ENCODE results near the gene GP5. TPM values are rescaled to one million over a fixed set of nuclear protein-coding genes. Genes with fewer than 3 reads are reported as not detected.

Gene GP5
- total RNA-seq, 1 experiment from 2014 or later, result 0.21 TPM

- no peak overlapping the region for H3K4me3 Mint-ChIP-seq (ENCODE audit: low read depth, unreplicated experiment)
- H3K27ac Mint-ChIP-seq (ENCODE audit: unreplicated experiment), result no peak overlapping the region
- no peaks in the 10 kb centered on the region for H3K36me3 Mint-ChIP-seq (ENCODE audit: insufficient read depth, unreplicated experiment)
- TF ChIP-seq, protein P1, sequence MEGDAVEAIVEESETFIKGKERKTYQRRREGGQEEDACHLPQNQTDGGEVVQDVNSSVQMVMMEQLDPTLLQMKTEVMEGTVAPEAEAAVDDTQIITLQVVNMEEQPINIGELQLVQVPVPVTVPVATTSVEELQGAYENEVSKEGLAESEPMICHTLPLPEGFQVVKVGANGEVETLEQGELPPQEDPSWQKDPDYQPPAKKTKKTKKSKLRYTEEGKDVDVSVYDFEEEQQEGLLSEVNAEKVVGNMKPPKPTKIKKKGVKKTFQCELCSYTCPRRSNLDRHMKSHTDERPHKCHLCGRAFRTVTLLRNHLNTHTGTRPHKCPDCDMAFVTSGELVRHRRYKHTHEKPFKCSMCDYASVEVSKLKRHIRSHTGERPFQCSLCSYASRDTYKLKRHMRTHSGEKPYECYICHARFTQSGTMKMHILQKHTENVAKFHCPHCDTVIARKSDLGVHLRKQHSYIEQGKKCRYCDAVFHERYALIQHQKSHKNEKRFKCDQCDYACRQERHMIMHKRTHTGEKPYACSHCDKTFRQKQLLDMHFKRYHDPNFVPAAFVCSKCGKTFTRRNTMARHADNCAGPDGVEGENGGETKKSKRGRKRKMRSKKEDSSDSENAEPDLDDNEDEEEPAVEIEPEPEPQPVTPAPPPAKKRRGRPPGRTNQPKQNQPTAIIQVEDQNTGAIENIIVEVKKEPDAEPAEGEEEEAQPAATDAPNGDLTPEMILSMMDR (IDR thresholded peaks at IDR 0.05; ENCODE audit: unreplicated experiment), result no peak
- H3K9me3 Mint-ChIP-seq (ENCODE audit: low read depth, unreplicated experiment), result no peaks in the 10 kb centered on the region
- peaks cover 12% of the 10 kb centered on the region for H3K4me1 Mint-ChIP-seq (ENCODE audit: low read depth, unreplicated experiment)
- intact Hi-C loops (cut with micrococcal nuclease; ENCODE audit: unreplicated experiment), result no loop called here
- DNase-seq, result no peak
- CTCF ChIA-PET, result no interaction called here
- no TSS peak for BruUV-seq (replicated peaks)
- H3K27me3 Mint-ChIP-seq (ENCODE audit: unreplicated experiment), result peaks cover 94% of the 10 kb centered on the region
These were observed 33.0 kb downstream of the GP5 start for GRCh38 chr3:194365978-194366490.

GRCh38 chr3:194365526-194365925 lies 33.5 kb downstream of the GP5 start:
- Mint-ChIP-seq H3K4me1 (ENCODE audit: low read depth, unreplicated experiment) (peaks cover 12% of the 10 kb centered on the region), H3K27ac (ENCODE audit: unreplicated experiment) (no peak overlapping the region), H3K4me3 (ENCODE audit: low read depth, unreplicated experiment) (no peak overlapping the region), H3K9me3 (ENCODE audit: low read depth, unreplicated experiment) (no peaks in the 10 kb centered on the region), H3K36me3 (ENCODE audit: insufficient read depth, unreplicated experiment) (no peaks in the 10 kb centered on the region), H3K27me3 (ENCODE audit: unreplicated experiment) (peaks cover 94% of the 10 kb centered on the region)
- intact Hi-C loops (cut with micrococcal nuclease; ENCODE audit: unreplicated experiment), result no loop called here
- TF ChIP-seq, protein P1 (IDR thresholded peaks at IDR 0.05; ENCODE audit: unreplicated experiment), result no peak
- BruUV-seq (replicated peaks), result no TSS peak
- no peak for DNase-seq
- CTCF ChIA-PET, result no interaction called here

DNA sequence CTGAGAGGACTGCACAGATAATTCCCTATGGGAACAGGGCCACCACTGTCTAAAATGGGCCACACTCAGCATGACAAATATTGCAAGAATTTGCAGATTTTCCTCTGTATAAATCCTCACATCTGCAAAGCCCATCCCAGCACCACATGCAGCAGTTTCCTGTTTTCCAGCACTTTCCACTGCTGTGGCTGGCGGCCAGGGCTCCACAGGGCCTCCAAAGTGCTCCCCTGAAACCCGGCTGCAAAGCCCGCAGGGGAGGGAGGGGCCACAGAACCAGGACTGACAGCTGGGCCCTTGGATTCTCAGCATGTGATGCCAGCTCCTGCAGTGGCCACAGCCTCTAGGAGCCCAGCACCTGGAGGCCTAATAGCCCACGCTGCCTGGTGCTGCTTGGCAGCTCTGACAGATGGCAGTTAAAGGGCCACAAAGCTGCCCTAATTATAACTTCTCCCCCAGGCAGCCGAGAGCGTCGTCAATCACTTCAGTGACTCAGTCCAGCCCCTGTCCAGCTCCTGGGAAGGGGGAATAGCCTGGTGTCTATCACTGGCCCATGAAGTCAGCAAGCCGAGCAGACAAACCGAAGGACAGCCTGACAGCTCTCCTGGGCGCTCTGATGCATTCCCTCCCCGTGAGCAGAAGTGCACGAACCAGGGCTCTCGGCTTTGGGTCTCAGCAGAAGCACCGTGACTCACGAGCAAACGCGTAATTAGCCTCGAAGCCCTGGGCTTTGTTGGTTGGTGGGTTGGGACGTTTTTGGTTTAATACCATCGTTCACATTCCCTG lies 34.2 kb downstream of the GP5 start:
- no peak for DNase-seq

DNA sequence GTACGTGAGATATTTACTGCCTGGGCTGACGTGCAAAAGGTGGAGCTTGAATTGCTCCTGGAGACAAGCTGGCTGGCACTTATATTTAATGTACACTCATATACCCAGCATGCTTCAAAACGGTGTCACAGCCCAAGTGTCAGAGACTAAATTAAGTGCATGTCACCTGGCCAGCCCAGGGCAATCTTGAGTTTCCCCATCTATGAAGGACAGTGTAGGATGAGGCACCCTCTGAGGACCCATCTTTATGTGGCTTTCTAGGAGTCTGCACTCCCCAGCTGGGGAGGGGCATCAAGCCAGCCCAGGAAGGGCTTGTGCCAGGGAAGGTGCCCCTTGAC lies 34.8 kb downstream of the GP5 start:
- BruUV-seq (replicated peaks), result no TSS peak
- H3K36me3 Mint-ChIP-seq (ENCODE audit: insufficient read depth, unreplicated experiment), result no peaks in the 10 kb centered on the region
- no peak overlapping the region for H3K27ac Mint-ChIP-seq (ENCODE audit: unreplicated experiment)
- TF ChIP-seq, protein P1 (IDR thresholded peaks at IDR 0.05; ENCODE audit: unreplicated experiment), result no peak
- peaks cover 3% of the 10 kb centered on the region for H3K4me1 Mint-ChIP-seq (ENCODE audit: low read depth, unreplicated experiment)
- intact Hi-C loops (cut with micrococcal nuclease; ENCODE audit: unreplicated experiment), result no loop called here
- peaks cover 94% of the 10 kb centered on the region for H3K27me3 Mint-ChIP-seq (ENCODE audit: unreplicated experiment)
- H3K9me3 Mint-ChIP-seq (ENCODE audit: low read depth, unreplicated experiment), result no peaks in the 10 kb centered on the region
- CTCF ChIA-PET, result no interaction called here
- no peak overlapping the region for H3K4me3 Mint-ChIP-seq (ENCODE audit: low read depth, unreplicated experiment)
- no peak for DNase-seq

More for the DNA sequence above, 34.2 kb downstream of the GP5 start:
- Mint-ChIP-seq H3K36me3 (ENCODE audit: insufficient read depth, unreplicated experiment) (no peaks in the 10 kb centered on the region), H3K27ac (ENCODE audit: unreplicated experiment) (no peak overlapping the region), H3K4me3 (ENCODE audit: low read depth, unreplicated experiment) (no peak overlapping the region), H3K4me1 (ENCODE audit: low read depth, unreplicated experiment) (peaks cover 8% of the 10 kb centered on the region), H3K9me3 (ENCODE audit: low read depth, unreplicated experiment) (no peaks in the 10 kb centered on the region), H3K27me3 (ENCODE audit: unreplicated experiment) (peaks cover 94% of the 10 kb centered on the region)
- CTCF ChIA-PET, result no interaction called here
- intact Hi-C loops (cut with micrococcal nuclease; ENCODE audit: unreplicated experiment), result no loop called here
- TF ChIP-seq, protein P1 (IDR thresholded peaks at IDR 0.05; ENCODE audit: unreplicated experiment), result no peak
- no TSS peak for BruUV-seq (replicated peaks)

All from Calu3 (cell line).